Neural progenitor cell (in vitro differentiated cells): ENCODE measurements around the gene ORM1. TPM values are rescaled to one million over a fixed set of nuclear protein-coding genes. Genes with fewer than 3 reads are reported as not detected.

Experiments used
- DNase-seq: peaks from one replicate; pipeline ENCODE4 v3.0.0-alpha.2; 2016; ENCODE audit warnings: low spot score
- H2AFZ ChIP-seq: fragments of 200-600 bp; sonication (generic); replicated peaks from 2 replicates; pipeline ENCODE4 v1.6.1; 2016; ENCODE audit warnings: antibody characterized with exemption
- H3F3A ChIP-seq: fragments of 200-600 bp; sonication (generic); 2 replicates; pipeline ENCODE4 v1.6.1; 2016; ENCODE audit warnings: antibody characterized with exemption, low read depth
- H3K27ac ChIP-seq: fragments of 200-600 bp; sonication (generic); 2 replicates; pipeline ENCODE4 v1.5.1; 2016; ENCODE audit warnings: mild to moderate bottlenecking
- H3K27me3 ChIP-seq: fragments of 200-600 bp; sonication (generic); 2 replicates; pipeline ENCODE4 v1.6.1; 2016; ENCODE audit warnings: mild to moderate bottlenecking, moderate library complexity
- H3K36me3 ChIP-seq: fragments of 200-600 bp; sonication (generic); 2 replicates; pipeline ENCODE4 v1.5.1; 2016
- H3K4me1 ChIP-seq: fragments of 200-600 bp; sonication (generic); 2 replicates; pipeline ENCODE4 v1.6.1; 2016; ENCODE audit warnings: mixed run types
- H3K4me2 ChIP-seq: fragments of 200-600 bp; sonication (generic); 2 replicates; pipeline ENCODE4 v1.6.1; 2016
- H3K4me3 ChIP-seq: fragments of 200-600 bp; sonication (generic); 2 replicates; pipeline ENCODE4 v1.5.1; 2016
- H3K79me2 ChIP-seq: fragments of 200-600 bp; sonication (generic); 2 replicates; pipeline ENCODE4 v1.6.1; 2016; ENCODE audit warnings: low read depth
- H3K9ac ChIP-seq: fragments of 200-600 bp; sonication (generic); 2 replicates; pipeline ENCODE4 v1.6.1; 2016
- H3K9me3 ChIP-seq: fragments of 200-600 bp; sonication (generic); 2 replicates; pipeline ENCODE4 v1.5.1; 2016; ENCODE audit warnings: low read depth
- H4K20me1 ChIP-seq: fragments of 200-600 bp; sonication (generic); 2 replicates; pipeline ENCODE4 v1.6.1; 2016; ENCODE audit warnings: low read depth
- H3K27ac Mint-ChIP-seq: 3 replicates; pipeline ENCODE4 v1.8.0; 2021; ENCODE audit warnings: mixed read lengths
- H3K27me3 Mint-ChIP-seq: 2 replicates; pipeline ENCODE4 v1.8.0; 2022; ENCODE audit warnings: low read depth, mild to moderate bottlenecking, inconsistent platforms, moderate library complexity, mixed read lengths; ENCODE audit not compliant: insufficient read depth
- H3K36me3 Mint-ChIP-seq: 3 replicates; pipeline ENCODE4 v1.8.0; 2021; ENCODE audit warnings: mixed read lengths
- H3K4me1 Mint-ChIP-seq: 3 replicates; pipeline ENCODE4 v1.8.0; 2021; ENCODE audit warnings: mixed read lengths
- H3K4me3 Mint-ChIP-seq: 3 replicates; pipeline ENCODE4 v1.8.0; 2021; ENCODE audit warnings: mild to moderate bottlenecking, moderate library complexity, mixed read lengths
- H3K9me3 Mint-ChIP-seq: 3 replicates; pipeline ENCODE4 v1.8.0; 2020; ENCODE audit warnings: mixed read lengths
- EZH2 ChIP-seq: fragments of 200-600 bp; sonication (generic); IDR thresholded peaks from 2 replicates; pipeline ENCODE4 v1.6.1; 2017; ENCODE audit warnings: antibody characterized with exemption, mild to moderate bottlenecking, moderate library complexity
- EZH2phosphoT487 ChIP-seq: fragments of 200-600 bp; sonication (generic); IDR thresholded peaks from 2 replicates; pipeline ENCODE4 v1.6.1; 2017; ENCODE audit warnings: antibody characterized with exemption
- total RNA-seq: library from RNA; depleted of rRNA; stranded (reverse); fragments of >200 nt; gene quantifications from 2 replicates; pipeline ENCODE4 v1.2.3, GENCODE V29; 2015; ENCODE audit warnings: low replicate concordance
- TF ChIP-seq, protein P1 (sequence below): fragments of 200-600 bp; sonication (generic); IDR thresholded peaks from 2 replicates; pipeline ENCODE4 v1.5.1; 2017; ENCODE audit warnings: antibody characterized with exemption, mild to moderate bottlenecking

Gene ORM1
- total RNA-seq, 1 donor from 2014 or later = not detected

DNA sequence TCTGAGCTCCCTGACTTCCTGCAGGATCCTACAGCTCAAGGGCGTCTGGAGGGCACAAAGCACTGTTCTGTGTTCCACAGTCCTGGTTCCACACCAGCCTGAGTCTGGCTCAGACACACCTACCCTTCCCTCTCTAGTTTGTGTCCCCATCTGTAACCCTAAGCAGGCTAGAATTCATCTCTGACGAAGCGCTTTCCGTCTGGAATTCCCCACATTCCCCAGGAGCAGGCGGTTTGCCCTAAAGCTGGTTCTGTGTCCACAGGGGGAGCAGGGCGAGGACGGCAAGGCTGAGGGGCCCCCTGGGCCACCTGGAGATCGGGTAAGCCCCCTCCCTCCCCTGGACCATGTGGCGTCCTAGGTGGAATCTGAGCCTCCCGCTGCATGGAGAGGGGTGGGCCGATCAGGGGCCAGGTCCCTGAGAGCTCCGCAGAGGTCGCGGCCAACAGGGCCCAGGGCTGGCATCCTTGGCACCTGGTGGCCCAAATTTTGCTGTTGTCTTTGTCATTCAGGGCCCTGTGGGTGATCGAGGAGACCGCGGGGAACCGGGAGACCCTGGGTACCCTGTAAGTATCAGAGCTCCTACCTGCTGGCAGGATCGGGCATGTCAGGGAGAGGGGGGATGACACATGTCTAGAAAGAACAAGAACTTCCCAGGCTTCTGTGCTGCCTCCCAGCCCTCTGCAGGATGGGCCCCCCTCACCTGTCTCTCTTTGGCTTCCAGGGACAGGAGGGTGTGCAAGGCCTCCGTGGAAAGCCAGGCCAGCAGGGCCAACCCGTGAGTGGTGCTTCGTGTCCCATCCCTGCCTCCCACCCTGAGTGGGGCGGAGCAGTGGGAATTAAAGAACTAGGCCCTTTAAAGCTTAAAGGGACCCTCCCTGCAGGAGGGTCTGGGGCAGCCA lies 34.5 kb upstream of the ORM1 start:
- Mint-ChIP-seq H3K4me1 (peaks cover 23% of the 10 kb centered on the region), H3K27ac (peak overlapping the region; percentile 60)
- TF ChIP-seq, protein P1, sequence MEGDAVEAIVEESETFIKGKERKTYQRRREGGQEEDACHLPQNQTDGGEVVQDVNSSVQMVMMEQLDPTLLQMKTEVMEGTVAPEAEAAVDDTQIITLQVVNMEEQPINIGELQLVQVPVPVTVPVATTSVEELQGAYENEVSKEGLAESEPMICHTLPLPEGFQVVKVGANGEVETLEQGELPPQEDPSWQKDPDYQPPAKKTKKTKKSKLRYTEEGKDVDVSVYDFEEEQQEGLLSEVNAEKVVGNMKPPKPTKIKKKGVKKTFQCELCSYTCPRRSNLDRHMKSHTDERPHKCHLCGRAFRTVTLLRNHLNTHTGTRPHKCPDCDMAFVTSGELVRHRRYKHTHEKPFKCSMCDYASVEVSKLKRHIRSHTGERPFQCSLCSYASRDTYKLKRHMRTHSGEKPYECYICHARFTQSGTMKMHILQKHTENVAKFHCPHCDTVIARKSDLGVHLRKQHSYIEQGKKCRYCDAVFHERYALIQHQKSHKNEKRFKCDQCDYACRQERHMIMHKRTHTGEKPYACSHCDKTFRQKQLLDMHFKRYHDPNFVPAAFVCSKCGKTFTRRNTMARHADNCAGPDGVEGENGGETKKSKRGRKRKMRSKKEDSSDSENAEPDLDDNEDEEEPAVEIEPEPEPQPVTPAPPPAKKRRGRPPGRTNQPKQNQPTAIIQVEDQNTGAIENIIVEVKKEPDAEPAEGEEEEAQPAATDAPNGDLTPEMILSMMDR = no peak

DNA sequence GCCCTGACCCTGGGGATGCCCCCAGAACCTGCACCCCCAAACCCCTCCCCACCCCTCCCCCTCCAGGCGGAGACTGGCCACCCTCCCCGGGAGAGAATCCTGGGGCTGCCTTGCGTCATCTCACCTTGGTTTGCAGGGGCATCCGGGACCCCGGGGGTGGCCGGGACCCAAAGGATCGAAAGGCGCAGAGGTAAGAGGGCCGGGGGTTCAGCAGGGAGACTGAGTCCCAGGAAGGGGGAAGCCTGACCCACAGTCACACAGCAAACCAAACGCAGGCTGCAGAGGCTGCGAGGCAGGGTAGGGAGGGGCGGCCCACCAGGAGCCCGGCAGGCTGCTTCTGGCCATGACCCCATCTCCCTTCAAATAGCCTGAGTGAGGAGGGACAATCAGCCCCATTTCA lies 33.8 kb upstream of the ORM1 start:
- no peak overlapping the region for H3K9ac ChIP-seq
- H3K4me3 Mint-ChIP-seq = no peak overlapping the region
- H3K4me1 ChIP-seq = peaks cover 18% of the 10 kb centered on the region
- no peaks in the 10 kb centered on the region for H3F3A ChIP-seq
- no peak overlapping the region for H3K4me3 ChIP-seq
- TF ChIP-seq EZH2 = no peak
- TF ChIP-seq EZH2phosphoT487 = no peak
- TF ChIP-seq, protein P1 = no peak
- H3K27me3 Mint-ChIP-seq = peaks cover 11% of the 10 kb centered on the region
- H4K20me1 ChIP-seq = no peaks in the 10 kb centered on the region
- H3K4me1 Mint-ChIP-seq = peaks cover 21% of the 10 kb centered on the region
- H3K36me3 ChIP-seq = no peaks in the 10 kb centered on the region
- peaks cover 2% of the 10 kb centered on the region for H3K9me3 Mint-ChIP-seq
- H3K9me3 ChIP-seq = no peaks in the 10 kb centered on the region
- H3K36me3 Mint-ChIP-seq = peaks cover 11% of the 10 kb centered on the region
- no peaks in the 10 kb centered on the region for H3K27me3 ChIP-seq
- H3K79me2 ChIP-seq = no peaks in the 10 kb centered on the region
- no peak overlapping the region for H2AFZ ChIP-seq
- no peak for DNase-seq
- H3K27ac ChIP-seq = no peak overlapping the region
- H3K4me2 ChIP-seq = no peak overlapping the region
- no peak overlapping the region for H3K27ac Mint-ChIP-seq

More for the DNA sequence above, 34.5 kb upstream of the ORM1 start:
- peaks cover 10% of the 10 kb centered on the region for H3K36me3 Mint-ChIP-seq
- Histone ChIP-seq H3K4me3 (no peak overlapping the region), H3F3A (no peaks in the 10 kb centered on the region), H3K4me2 (no peak overlapping the region), H3K9ac (no peak overlapping the region), H3K27ac (no peak overlapping the region), H3K9me3 (no peaks in the 10 kb centered on the region), H3K36me3 (no peaks in the 10 kb centered on the region), H3K4me1 (peaks cover 18% of the 10 kb centered on the region), H4K20me1 (no peaks in the 10 kb centered on the region), H2AFZ (no peak overlapping the region), H3K79me2 (no peaks in the 10 kb centered on the region), H3K27me3 (no peaks in the 10 kb centered on the region)
- no peak overlapping the region for H3K4me3 Mint-ChIP-seq
- H3K9me3 Mint-ChIP-seq = peaks cover 2% of the 10 kb centered on the region
- DNase-seq = peak; percentile 64
- H3K27me3 Mint-ChIP-seq = peaks cover 11% of the 10 kb centered on the region

DNA sequence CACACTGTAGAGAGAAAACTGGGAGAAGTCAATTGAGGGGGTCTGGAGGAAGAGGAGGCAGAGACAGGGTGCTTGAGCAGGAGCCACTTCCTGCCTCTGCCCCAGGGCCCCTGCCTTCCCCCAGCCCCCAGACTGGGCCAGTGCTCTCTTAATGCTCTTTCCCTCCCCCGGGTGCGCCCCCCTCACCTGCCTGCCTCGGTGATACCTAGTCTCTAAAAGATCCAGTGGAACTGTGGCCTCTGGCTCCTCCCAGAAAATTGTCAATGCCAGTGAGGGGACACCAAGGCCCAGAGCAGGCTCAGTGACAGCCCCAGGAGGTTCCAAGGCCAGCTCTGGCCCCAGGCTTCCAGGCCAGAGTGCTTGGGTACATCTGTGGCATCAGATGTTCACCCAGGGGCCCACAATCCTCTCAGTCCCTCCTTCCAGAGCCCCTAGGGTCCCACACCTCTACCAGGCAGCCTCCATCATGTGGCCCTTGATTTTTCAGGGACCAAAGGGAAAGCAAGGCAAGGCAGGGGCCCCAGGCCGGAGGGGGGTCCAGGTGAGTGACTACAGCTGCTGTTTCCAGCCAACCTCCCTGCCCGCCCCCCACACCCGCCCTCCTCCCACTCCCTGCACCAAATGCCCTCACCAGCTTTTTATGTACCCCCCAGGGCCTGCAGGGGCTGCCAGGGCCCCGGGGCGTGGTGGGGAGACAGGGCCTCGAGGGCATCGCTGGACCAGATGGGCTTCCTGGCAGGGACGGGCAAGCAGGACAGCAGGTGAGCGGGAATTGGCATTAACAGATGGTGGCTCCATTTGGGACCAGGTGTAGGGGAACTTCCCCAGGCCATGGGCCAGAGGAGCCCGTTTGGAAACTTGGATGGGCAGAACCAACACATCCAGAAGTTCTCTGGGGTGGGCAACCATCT lies 33.1 kb upstream of the ORM1 start:
- Histone ChIP-seq H3K9ac (no peak overlapping the region), H3K9me3 (peaks cover 4% of the 10 kb centered on the region), H3K27ac (no peak overlapping the region), H2AFZ (no peak overlapping the region), H3K79me2 (no peaks in the 10 kb centered on the region), H3K36me3 (peaks cover 2% of the 10 kb centered on the region), H3K4me2 (no peak overlapping the region), H3K4me1 (peaks cover 18% of the 10 kb centered on the region), H3K27me3 (no peaks in the 10 kb centered on the region), H3K4me3 (no peak overlapping the region), H4K20me1 (no peaks in the 10 kb centered on the region), H3F3A (no peaks in the 10 kb centered on the region)
- H3K4me1 Mint-ChIP-seq = peaks cover 21% of the 10 kb centered on the region
- peaks cover 18% of the 10 kb centered on the region for H3K36me3 Mint-ChIP-seq
- no peak for DNase-seq
- H3K9me3 Mint-ChIP-seq = peaks cover 7% of the 10 kb centered on the region
- TF ChIP-seq, protein P1 = no peak
- TF ChIP-seq EZH2phosphoT487 = no peak
- TF ChIP-seq EZH2 = no peak
- peaks cover 11% of the 10 kb centered on the region for H3K27me3 Mint-ChIP-seq
- H3K27ac Mint-ChIP-seq = no peak overlapping the region
- H3K4me3 Mint-ChIP-seq = no peak overlapping the region
